NCI-H1105 (cell line): ENCODE data around the gene F5.
A peak's percentile ranks its signal among the peaks of the same experiment; 100 is the strongest.

ENCODE experiments used
- DNase-seq: peaks from one replicate; lab custom pipeline; 2025; lab: John Stamatoyannopoulos, UW

Gene F5

DNA sequence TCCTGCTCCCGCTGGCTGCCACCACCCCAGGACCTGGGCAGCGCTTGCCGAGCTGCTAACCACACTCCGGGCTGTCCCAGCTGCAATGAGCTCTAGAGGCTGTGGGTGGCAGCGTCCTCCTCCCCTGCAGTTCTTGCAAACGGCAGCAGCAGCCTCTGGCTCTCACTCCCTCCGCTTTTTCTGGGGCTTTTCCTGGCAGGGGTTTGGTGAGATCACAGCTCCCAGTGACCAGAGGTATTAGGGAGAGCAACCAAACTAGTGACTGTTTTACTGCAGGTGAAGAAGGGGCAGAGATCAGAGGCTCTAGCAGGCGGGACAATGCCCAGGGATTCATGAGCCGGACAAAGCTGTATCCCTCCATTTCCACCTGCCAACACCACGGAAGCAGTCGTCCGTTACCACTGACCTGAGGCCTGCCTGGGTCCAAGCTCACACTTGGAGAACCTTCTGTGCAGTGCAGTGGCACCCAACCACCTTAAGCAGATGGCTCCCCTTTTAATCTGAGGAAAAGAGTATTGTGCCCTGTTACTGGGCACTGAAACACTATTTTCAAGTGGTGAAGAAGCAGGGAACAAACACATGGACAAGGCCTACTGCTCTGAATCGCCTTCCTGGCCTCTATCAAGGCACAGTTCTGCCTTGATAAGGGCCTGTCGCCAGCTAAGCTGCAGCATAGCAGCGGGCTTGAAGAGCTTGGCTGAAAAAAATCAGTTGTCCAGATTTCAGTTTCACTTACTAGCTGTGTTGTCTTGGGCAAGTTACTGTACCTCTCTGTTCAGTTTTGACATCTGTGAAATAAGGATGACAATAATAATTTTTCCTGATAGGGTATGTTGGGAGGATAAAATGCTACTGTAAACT is at the start of gene F5:
Gene F5 (minus strand): TSS at position 87 of the 861 bp plus-strand sequence. CDS start 95 bp downstream, outside the sequence.
- peak; percentile 57 for DNase-seq

- DNase-seq: no peak
Measured at GRCh38 chr1:169634877-169635276, 48.6 kb upstream of the F5 start.

DNA sequence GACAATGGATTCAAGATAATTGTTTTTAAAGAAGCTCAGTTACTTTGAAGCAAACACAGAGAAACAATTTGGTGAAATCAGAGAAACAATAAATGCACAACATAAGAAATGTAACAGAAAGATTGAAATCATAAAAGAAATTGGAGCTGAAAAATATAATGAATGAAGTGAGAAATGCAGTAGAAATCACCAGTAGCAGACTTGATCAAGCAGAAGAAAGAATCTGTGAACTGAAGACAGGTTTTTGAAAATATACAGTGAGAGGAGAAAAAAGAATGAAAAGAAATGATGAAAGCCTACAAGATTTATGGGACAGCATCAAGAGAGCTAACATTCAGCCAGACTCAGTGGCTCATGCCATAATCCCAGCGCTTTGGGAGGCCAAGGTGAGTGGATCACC is 47.9 kb upstream of the F5 start:
- DNase-seq: no peak

GRCh38 chr1:169631249-169631648 is 45.0 kb upstream of the F5 start:
- no peak for DNase-seq

DNA sequence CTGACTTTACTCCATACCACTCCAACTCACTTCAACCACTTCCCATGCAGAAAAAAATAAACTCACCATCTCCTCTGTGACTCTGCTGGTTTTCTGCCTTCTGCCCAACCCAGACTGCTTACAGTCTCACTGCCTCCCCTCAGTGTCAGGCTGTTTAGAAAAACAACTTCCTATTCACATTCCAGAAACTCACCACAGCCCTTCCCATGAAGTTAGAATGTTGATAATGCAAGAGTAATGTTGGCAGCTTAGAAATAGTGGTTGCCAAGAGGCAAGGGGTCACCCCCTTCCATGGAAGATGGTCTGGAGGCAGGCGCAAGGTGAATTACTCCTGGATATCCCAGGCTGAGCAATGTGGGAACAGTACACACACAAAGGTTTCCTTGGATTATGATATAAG is 43.7 kb upstream of the F5 start, which contains the start of gene SELP:
Gene SELP (minus strand): TSS at position 119 of the 400 bp plus-strand sequence. CDS start 50 bp downstream, at position 69.
- DNase-seq: no peak

GRCh38 chr1:169624912-169625311 is 38.6 kb upstream of the F5 start:
- no peak for DNase-seq

- no peak for DNase-seq
Measured at GRCh38 chr1:169624122-169624521, 37.8 kb upstream of the F5 start.

GRCh38 chr1:169623132-169623926 is 37.0 kb upstream of the F5 start:
- DNase-seq: no peak

DNA sequence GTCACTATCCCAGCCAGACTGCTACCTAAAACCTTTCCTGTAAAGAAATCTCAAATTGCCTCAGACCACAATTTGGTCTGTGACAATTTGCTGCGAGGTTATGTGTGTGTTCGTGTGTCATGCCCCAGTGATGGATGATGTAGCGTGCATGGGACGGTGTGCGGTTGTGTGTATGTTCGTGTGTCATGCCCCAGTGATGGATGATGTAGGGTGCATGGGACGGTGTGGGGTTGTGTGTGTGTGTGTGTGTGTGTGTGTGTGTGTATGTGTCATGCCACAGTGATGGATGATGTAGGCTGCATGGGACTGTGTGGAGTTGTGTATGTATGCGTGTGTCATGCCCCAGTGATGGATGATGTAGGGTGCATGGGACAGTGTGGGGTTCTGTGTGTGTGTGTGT is 34.3 kb upstream of the F5 start:
- DNase-seq: no peak

- DNase-seq: no peak
Measured at GRCh38 chr1:169618367-169618766, 32.1 kb upstream of the F5 start.

GRCh38 chr1:169615803-169616202 is 29.5 kb upstream of the F5 start:
- DNase-seq: no peak

DNA sequence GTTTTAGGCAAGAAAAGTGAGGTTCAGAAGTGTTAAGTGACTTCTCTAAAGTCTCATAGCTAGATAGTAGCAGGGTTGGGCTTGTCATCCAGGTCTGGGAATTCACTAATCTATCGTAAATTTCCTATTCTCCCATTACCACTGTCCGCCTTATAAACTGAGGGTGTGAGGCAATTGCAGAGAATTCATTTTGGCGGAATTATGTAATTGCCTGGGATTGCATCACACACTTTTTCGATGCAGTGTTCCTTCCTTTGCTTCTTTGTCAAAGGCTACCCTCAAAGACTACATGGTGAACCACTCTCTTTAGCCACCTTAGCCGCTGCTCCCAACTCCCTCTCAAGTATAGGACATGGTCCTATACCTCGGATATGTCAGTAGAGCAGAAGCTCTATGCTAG is 24.6 kb upstream of the F5 start:
- DNase-seq: no peak

DNA sequence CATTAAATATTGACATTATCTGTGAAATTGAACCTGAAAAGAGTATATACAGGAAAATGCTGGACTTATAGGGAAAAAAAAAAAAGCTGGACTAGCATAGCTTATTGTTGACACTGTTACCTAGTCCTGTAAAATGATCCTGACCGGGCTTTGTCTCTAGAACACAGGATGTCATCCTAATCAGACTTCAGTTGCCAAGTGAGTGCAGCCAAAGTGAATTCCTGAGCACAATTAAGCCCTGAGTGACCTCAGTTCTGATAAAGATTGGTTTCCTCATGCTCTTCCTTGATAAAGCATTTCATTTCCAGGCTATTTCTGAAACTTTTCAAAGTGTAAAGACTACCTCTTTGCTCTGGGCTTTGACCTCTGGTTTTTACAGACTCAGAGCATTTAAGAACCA is 23.8 kb upstream of the F5 start:
- DNase-seq: no peak

DNA sequence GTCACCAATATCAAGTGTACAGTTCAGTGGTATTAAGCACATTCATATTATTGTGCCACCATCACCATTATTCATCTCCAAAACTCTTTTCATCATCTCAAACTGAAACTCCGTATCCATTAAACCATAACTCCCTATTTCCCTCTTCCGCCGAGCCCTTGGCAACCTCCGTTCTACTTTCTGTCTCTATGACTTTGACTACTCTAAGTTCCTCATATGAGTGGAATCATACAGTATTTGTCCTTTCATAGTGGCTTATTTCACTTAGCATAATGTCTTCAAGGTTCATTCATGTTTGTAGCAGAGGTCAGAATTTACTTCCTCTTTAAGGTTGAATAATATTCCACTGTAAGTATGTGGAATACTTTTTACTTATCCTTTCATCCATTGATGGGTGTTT is 21.9 kb upstream of the F5 start:
- no peak for DNase-seq

DNA sequence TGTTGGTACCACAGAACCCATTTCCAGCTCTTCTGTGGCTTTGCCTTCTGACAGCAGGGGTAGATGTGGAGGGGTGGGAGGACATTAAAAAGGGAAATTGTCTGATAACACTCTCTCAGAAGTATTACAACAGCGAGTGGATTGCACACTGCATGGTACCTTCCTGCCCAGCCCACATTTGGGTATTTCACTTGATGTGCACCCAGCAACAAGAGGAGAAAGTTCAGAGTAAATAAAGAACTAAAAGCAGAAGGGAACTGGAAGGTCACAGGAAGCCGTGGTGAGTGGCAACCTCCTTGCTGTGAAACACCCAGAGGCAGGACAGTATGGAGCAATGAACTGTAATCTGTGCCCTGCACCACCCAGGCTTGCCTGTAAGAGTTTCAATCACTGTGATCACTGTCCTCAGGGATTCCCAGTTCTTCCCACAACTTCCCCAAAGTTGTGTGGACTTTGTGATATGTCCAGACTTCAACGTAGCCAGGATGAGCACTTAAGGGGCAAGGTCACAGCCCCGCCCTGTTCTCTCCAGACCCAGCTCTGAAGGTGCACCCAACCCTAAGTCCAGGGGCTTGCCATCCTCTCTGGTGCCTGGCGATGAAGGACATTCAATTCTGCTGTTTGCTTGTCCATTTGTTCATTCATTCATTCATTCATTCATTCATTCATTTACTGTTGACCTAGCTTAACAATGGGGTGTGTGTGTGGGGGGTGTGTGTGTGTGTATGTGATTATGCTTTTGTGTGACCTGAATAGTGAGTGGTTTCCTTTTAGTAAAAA is 18.7 kb upstream of the F5 start:
- DNase-seq: no peak

- DNase-seq: no peak
Measured at GRCh38 chr1:169601096-169601881, 15.0 kb upstream of the F5 start.

DNA sequence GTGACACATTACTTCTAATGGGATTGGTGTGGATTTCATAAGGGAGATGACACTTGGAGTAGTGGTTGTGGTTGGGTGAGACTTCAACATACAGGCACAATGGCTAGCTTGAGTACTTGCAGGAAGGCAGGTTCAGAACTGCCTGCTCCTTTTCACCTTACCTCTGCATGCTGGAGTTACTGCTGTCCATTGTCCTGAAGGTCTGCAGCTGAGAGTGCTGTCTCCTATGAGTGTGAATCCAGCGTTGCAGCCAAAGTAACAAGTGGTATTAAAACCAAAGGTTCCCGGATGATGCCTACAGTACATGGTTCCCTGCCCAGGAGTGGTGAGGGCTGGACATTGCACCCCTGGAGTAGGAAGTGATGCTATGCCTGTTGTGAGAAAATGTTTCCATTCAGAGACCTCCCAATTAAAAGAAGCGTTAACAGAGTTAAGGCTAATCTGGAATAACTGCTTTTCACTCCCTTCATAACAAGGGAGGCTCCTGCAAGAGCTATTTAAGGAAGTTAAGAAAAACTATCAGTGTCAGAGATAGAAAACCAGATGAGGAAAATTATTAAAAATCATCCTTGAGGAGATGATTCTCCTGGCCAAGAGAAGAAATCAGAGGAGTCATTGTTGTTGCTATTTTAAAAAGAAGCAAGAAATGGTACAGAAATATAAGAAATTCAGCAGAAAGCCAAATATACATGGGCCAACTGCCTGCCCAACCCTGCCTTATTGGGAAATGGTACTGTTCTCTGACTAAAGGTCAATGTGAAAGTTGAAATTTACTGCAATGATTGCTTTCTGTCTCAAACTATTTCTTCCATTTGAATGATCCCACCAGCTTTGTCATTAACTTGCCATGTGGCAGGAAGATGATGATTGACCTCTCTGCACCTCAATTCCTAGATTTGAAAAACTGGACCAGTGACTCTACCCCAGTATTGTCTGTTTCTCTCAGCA is 9.8 kb upstream of the F5 start:
- DNase-seq: no peak

DNA sequence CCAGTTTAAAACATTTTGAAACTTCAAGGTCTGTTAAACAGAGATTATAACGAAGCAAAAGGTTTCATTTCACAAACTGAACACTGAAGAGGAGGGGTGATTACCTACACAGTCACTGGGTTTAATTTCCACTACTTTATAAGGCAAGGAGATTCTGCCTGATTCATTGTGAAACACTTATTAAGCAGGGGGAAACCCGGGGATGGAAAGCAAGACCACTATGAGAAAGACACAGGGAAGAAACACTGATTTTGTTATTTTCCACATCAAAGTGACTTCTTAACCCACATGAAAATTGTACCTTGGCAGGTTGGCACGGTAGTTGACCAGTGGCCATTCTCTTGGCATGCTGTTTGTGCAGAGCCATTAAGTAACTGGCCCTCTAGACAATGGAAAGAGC is 8.1 kb upstream of the F5 start:
- no peak for DNase-seq

DNA sequence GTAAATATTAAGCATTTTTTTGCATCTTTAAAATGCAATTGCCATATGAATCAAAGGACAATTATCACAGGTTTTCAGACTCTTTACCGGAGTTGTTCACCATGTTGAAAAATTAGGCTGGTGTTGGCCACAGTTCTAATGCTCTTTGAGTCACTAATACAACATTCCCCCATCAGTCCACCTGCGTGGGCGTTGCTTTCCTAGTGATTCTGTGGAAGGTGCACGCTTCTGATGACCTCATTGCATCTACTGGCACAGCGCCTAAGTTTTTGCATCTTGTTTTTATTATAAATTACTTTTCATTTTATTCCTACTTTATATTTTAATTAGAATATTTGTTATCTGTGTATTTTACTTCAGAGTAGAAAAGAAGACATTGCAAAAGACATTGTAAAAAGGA is 4.7 kb upstream of the F5 start:
- no peak for DNase-seq

DNA sequence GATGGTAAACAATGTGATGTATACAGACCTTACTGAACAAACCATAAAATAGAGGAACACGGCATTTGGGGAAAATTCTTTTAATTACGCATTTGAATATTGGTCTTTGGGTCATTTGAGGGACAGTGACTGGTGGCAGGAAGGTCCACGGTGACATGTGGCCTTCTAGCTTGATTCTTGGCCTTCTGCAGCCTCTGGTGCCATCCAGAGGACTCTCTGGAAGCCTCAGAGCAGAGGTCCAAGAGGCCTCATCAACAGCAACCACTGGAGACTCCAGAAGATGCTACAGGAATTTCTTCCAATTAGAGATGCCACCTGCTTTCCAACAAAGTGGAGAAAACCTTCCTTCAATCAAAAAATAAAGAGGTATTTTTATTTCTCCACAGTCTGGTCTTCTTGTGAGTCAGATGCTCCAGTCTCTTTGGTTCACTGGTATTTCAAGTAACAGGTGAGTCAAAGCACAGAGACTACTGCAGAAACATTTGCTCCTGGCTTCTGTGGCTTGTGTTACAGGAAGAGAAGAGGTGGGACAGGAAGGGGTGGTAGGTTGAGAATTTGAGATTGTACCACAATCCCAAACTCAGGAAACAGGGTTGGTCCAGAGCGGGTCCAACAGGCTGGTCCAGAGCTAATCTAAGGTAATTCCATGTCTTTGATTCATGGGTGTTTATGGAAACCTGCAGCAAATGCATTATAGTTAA is 2.7 kb upstream of the F5 start:
- DNase-seq: no peak
